ENCODE results near the gene ERCC6L.

- TF ChIP-seq CTCF (IDR thresholded peaks at IDR 0.05) (no peak), EZH2 (IDR thresholded peaks at IDR 0.05; ENCODE audit: borderline replicate concordance, insufficient read depth, low read depth, low read length, poor library complexity, severe bottlenecking) (no peak)
Measured at GRCh38 chrX:72268597-72269365, 30.0 kb upstream of the ERCC6L start.
